Stimulated activated CD4-positive, alpha-beta T cell treated with anti-CD3 and anti-CD28 coated beads, TNF-alpha, amount 100 ng/mL, for 1 hour (primary cell): Measurements from ENCODE around the gene ANGPTL8.

Experiments
- DNase-seq, 3 donors: peaks; one replicate each; pipeline ENCODE4 v3.0.0-alpha.2; 2020; ENCODE audit warnings: low read depth in 3 of 3, low spot score in 1 of 3

The ANGPTL8 gene

DNA sequence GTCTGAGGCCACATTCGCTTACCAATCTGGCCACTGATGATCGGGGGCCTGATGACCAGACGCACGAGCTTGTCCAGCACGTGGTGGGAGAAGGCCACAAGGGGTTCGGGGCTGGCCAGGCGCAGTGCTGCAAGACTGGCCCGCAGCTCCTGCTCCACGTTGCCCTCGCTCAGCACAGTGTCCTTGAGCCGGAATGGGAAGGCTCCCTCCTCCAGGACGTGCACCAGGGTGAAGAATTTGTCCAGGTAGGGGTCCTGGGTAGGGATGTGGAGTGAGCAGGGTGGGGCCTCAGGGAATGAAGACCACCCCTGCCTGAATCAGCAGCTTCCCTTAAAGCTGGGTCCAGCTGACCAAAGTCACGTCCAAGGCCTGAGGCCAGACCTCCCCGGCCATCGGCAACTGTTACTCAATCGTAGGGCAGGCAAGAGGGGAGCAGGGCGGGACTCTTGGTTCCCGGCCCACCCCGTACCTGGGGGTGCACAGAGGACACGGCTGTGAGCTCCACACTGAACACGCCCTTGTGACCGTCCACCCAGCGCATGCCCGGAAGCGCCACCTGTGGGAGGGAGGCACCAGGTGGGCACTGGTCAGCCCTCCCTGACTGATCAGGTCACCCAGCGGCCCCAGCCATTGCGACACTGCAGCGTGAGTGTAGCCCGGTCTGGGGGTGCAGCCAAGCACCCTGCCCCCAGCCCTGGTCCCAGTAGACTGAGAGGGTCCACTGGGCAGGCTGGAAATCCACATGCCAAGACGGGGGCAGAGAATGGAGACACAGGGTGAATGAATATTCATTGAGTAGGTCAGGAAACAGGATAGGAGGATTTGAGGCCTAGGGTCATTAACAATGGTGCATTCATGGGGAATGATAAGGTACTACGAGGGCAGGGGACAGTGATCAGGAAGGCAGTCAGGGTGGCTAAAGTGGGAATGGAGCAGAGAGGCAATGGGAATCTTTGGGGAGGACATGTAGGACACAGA lies 2.8 kb upstream of the ANGPTL8 start:
- DNase-seq: no peak

GRCh38 chr19:11237321-11237720 lies 2.1 kb upstream of the ANGPTL8 start:
- DNase-seq: no peak

- DNase-seq: no peak
Observed at GRCh38 chr19:11238041-11238440, 1.4 kb upstream of the ANGPTL8 start.

DNA sequence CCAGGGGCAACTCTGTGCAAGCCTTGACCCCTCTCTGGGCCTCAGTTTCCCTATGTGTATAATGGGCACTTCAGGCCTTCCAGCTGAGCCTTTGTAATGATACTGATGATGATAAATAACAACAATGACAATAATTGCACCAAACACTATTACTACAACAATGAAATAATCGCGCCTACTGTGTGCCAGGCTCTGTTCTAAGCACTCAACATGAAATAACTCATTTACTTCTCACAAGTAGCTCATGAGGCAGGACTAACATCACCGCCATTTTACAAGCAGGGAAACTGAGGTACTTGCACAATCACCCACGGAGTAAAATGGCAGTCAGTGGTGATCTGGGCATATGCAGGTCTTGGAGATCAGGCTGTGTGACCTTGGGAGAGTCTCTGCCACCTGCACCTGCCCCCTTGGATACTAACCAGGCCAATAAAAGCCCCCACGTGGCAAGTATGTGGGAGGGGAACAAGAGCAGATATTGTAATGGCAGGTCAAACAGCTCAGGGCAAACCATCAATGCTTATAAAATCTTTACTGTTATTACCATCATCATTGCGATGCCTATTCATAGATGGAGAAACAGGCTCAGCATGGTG lies 540 bp upstream of the ANGPTL8 start:
- no peak for DNase-seq

DNA sequence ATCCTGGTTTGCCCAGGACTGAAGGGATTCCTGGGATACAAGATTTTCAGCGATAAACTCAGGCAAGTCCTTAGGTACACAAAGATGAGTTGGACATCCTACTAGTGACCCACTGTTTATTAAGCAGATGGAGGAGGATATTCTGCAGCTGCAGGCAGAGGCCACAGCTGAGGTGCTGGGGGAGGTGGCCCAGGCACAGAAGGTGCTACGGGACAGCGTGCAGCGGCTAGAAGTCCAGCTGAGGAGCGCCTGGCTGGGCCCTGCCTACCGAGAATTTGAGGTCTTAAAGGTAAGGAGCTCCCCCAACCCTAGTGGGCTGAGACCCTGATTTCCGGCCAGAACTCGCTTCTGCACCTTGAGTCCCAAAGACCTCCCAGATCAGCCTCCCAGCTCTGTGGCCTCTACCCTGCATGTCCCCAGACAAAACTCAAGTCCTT lies 607 bp downstream of the ANGPTL8 start:
- no peak for DNase-seq

DNA sequence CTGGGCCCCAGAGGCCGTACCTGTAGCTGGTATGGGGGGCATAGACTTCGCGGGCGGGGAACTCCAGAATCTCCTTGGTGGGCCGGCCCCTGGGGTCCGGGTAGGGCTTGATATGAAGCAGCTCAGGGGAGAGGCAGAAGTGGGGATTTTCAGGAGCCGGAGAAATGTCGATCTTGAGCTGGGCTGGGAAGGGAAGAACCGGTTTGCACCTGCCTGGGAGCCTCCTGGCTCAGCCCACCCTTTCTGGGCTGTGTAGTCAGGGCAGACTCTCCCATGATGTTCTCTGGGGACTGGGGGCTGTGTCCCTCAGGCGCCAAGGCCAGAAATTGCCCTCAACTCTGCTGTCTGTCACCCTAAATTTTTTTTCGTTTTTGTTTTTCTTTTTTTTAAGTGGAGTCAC lies 2.6 kb downstream of the ANGPTL8 start:
- no peak for DNase-seq

DNA sequence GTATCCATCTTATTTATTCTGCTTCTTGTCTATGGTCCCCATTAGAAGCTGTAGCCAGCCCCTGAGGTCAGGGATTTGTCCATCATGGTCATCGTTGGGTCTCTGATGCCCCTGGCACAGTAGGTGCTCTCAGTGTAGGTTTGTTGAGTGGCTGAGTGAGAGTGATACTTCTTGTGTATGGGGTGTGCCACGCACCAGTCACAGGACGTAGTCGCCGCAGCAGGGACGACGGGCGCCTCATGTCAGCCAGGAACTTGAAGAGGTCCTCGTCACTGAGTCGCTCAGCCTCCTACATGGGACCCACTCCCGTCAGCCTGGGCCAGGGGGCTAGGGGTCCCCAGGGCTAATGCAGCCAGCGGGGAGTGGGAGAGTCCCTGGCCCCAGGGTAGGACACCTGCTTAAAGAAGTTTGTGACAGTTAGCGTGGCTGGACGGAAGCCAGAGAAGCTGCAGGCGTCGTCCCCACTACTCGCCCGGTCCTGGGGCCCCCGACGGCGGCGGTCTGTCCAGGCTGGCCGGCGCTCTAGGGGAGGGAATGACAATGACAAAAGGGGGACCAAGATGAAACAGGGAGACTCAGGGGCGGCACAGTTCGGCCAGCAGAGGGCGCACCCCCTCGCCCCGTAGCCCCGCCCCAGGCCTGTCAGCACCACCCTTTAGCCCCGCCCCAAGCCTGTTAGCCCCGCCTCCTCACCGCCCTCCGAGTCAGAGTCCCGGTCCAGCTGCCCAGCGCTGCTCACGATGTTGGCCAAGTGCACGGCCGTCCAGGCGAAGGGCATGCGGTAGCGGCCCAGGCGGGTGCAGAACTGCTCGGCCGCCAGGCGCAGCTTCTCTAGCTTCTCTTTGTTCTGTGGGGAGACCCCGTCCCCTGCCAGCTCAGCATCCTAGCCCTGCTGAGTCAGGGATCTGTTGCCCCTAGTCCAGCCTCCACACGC lies 3.7 kb downstream of the ANGPTL8 start:
- peak; percentile 58 to 88 (median 65) for DNase-seq

GRCh38 chr19:11243798-11244169 lies 4.4 kb downstream of the ANGPTL8 start:
- DNase-seq: no peak

DNA sequence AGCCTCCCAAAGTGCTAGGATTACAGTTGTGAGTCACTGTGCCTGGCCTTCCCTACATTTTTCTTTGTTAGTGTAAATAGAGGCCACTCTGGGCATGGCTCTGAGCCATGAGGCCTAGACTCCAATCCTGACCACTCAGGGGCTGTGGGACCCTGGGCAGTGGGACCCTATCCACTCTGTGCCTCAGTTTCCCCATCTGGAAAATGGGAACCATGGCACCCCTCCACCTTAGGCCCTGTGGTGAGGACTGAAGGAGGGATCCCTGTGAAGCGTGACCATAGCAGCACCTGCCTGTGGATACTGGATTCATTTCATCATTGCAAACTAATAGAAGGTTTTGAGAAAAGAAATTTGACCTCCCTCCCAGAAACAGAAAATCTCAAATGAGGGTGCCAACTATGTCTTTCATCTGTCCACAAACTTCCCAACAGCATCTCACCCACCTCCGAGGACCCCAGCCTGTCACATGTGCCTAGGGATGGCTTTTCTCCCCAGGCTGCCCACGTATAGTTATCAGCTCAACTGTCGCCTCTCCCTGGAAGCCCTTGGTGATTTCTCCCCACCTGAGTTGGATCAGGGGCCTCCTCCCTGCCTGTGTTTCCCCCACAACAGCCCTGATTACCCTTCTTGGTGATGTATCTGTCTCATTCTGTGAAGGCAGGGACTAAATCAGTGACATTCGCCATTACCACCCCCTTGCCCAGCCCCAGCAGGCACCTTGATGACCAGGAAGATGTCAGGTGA lies 5.6 kb downstream of the ANGPTL8 start:
- DNase-seq: no peak

GRCh38 chr19:11246941-11247340 lies 7.5 kb downstream of the ANGPTL8 start:
- DNase-seq: no peak

DNA sequence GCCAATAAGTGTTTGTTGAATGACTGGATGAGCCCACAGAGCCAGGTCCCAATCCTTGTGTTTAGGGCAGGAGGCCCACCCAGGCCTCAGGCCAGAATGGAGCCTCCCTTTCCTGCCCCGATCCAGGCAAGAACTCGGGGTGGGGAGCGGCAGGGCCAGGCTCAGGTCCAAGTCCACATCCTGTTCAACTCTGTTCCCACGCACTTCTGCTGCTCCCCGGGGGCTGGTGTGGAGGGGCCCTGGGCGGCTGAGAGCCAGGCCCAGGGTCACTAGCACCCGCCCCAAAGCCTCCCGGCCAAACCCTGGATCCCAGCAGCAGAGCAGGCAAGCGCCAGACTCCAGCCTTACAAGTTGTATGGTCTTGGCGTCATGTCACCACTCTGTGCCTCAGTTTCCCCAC lies 8.0 kb downstream of the ANGPTL8 start:
- DNase-seq: no peak

DNA sequence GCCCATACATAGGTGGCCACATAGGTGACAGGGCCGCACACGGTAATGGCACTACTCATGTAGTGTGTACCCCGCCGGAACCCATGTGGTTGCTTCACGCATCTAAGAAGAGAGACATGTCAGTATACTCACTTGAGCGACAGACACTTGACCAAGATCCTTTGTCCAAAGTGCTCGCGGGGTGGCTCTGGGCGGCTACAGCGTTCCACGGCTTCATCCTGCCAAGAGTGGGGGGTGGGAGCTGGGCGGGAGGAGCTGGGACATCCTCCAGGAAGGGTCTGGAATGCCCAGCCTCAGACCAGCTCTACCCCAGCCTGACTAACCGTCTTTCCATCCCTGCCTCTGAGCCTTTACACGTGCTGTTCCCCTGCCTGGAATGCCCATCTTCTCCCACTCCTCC lies 8.5 kb downstream of the ANGPTL8 start:
- DNase-seq: no peak

DNA sequence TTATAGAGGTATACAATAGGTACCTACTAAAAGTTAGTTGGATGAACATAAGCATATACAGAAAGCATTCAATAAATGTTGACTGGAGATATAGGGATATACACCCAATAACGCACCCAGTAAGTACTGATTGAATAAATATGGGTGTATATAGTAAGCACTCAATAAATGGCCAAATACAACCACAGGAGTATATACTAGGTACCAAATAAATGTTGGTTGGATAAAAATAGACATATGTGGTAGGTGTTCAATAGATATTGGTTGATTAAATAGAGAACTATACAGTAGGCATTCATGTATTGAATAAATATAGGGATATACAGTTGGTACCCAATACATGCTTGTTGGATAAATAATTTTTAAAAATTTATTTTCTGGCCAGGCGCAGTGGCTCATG lies 9.4 kb downstream of the ANGPTL8 start:
- DNase-seq: no peak

DNA sequence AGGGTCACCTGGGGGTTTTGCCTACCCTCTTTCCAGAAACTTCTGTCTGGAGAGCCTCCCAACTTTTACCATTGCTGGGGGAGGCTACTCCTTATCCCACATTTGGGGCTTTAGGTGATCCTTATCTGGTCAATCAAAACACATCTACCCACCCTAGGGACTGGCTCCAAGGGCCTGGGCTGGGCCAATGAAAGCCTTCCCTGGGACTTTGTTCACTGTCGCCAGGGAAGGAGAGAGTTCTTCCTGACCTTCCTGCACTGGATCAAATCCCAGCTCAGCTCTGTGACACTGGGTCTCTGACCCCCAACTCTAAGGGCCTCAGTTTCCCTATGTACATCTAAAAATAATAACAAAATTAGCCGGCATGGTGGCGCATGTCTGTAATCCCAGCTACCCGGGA lies 11.8 kb downstream of the ANGPTL8 start:
- DNase-seq: no peak

- DNase-seq: no peak
Observed at GRCh38 chr19:11251650-11252314, 12.4 kb downstream of the ANGPTL8 start.

- DNase-seq: no peak
Observed at GRCh38 chr19:11252665-11253355, 13.4 kb downstream of the ANGPTL8 start.

GRCh38 chr19:11254666-11255065 lies 15.2 kb downstream of the ANGPTL8 start:
- DNase-seq: no peak

DNA sequence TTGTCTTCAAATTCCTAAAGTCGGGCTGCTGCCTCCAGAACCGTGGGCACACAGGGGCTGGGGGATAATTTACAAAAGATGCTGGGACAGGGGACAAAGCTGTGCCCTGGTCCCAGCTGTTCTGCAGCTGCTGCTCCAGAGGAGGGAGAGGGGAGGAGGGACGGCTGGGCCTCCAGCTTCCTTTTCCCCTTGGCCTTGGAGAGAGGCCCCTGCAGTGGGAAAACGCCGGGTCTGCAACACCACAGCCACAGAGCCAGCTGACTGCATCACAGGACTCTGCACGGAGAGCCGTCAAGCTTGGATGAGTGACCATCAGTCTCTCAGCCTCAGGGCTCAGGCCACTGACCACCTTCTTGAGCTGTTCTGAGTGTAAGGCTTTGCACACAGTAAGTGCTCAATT lies 16.8 kb downstream of the ANGPTL8 start:
- DNase-seq: no peak

DNA sequence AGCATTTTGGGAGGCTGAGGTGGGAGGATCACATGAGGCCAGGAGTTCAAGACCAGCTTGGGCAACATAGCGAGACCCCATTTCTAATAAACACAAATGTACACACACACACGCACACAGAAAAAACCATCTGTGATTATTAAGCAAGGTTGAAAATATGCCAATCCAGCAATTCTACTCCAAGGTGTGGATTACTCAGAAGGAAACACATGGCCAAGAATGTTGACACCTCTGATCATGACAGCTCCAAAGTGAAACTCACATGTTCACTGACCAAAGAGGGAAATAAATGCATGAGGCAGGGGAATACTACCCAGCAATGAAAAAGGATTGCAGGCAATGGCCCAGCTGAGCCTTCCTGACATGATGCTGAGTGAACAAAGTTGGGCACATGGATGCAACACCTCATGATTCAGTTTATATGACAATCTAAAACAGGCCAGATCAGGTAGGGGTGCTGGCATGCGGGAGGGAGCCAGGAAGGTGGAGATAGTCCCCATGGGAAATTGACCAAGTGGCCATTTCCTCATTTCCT lies 18.5 kb downstream of the ANGPTL8 start:
- DNase-seq: no peak
